ELF-1 (cell line): ENCODE results near the gene PLA2G4F.

Experiments
- DNase-seq: peaks from one replicate; pipeline ENCODE4 v3.0.0-alpha.2; 2016; ENCODE audit warnings: low read depth, low spot score

The PLA2G4F gene

DNA sequence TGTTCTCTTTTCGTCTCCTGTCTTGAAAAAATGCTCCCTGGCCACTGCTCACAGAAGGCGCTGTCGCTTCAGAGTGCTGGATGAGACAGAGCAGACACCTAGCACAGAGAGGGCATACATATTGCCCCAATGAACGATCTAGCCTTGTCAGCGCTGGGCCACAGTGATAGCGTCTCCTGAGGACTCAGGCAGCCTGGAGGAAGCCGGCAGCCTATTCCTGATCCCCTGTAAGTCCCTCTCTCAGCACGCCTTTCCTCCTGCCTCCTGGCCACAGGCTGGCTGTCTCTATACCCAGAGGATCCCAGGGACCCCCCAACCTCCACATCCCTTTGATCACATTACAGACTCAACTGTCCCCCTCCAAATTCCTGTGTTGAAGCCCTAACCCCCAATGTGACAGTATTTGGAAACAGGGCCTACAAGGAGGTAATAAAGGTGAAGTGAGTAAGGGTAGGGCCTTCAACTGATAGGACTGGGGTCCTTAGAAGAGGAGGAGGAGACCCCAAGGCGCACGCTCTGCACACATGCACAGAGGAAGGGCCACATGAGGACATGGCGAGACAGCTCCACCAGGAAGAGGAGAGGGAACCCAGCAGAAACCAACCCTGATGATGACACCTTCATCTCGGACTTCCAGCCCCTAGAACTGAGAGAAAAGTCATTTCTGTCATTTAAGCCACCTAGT, 7.5 kb downstream of the PLA2G4F start:
- no peak for DNase-seq

DNA sequence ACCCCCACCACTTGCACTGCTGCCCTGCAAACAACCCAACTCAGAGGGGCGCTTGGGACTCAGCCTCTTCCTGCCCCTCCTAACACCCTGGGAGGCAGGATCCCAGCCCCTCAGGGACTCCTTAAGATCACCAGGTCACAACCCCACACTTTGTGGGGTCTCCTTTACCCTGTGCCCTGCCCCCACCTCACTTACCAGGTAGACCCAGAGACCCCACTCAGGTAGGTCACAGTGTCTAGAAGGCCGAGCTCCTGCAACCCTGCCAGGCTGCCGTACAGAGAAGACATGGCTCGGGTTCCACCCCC, 9.1 kb downstream of the PLA2G4F start:
- no peak for DNase-seq

DNA sequence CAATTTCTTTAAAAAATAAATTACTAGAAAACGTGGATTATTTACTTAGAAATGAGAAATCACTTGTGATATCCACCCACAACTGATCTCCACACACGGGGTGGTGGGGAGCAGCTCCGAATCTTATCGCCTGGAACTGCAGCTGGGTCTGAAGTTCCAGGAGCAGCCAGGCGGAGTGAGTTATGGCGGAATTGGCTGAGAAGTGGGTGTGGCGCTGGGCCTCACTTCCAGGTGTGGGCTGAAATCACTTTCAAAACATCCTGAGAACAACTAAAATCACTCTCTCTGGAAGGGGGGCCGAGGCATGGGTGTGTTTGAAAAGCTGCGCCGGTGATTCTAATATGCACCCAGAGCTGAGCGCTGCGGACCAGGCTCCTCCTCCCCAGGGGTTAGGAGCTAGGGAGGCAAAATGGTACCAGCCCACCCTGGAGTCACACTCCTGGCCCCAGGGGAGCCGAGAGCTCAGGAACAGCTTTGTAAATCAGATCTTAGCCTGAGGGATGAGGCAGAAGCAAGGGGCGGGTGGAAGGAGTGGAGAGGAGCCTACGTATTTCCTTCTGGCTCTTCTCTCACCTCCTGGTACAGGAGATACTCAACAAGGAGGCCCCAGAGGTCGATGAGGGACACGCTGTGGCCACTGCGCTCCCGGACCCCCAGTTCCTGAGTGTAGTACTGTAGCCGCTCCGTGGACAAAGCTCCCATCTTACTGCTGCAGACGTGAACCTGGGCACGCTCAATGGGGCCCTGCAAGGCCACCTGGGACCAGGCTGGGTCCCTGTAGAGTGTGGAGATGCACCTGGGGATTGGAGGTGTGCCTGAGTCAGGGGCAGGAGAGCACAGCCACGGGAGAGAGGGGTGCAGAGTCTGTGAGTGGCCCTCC, 9.6 kb downstream of the PLA2G4F start:
- peak; percentile 35 for DNase-seq

DNA sequence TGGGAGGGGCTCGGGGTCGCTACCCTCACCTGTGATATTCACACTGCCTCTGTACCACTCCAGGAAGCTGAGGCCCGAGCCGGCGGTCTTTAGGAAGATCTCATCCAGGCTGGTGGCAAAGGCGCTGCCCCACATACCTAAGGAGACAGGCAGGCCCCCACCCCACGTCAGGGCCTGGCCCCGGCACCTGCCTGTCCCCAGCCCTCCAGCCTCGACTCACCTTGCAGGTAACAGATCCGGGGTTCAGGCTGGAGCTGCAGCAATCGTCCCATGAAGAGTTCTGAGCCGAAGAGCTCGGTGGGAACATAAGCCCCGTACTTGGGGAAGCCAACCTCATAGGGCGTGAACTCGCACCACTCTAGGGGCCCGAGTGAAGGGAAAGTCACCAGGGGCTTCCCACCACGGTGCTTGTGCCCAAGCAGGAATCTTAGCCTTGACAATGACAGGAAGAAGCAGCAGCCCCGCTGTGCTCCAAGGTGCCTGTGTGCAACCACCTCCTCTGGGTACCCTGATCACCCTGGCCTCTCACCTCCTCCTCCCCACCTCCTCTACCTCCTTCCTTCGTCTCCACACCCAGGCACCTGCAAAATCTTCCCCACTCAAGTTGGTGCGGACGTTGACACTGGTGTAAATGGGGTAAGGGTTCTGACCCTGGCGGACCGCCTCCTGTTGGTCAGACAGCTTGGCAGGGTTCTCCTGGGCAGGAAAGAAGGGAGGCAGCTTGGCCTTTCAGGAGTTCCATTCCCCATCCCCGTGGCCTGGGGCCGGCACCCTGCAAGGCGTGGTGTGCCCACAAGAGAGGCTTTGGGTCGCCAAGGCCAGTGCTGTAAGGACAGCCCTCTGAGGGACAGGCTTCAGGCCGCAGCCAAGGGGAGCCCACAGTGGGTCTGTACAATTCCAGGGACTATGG, 10.6 kb downstream of the PLA2G4F start:
- no peak for DNase-seq

DNA sequence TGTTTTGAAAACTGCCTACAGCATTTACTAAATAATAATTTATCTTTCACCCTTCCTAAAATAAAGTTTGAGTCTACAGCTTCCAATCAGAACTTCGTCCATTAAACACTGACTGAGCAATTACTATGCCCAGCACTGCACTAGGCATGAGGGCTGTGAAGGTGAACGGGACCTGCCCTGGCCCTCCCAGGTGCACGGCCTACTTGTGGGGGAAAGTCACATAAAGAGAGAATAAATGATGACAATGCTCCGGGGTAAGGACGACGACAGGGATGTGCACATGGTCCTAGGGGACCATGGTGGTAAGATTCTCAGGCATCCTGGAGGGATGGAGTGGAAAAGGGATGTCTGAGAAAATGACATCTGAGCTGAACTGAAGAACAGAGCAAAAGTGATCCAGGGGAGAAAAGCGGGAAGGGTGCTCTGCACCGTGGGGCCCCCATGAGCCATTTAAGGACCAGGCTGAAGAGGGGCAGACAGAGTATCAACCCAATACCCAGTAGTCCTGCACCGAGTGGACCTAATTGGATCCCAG, 11.5 kb downstream of the PLA2G4F start:
- DNase-seq, result no peak

- DNase-seq, result no peak
These were observed 12.4 kb downstream of the PLA2G4F start for GRCh38 chr15:42143866-42144625.

DNA sequence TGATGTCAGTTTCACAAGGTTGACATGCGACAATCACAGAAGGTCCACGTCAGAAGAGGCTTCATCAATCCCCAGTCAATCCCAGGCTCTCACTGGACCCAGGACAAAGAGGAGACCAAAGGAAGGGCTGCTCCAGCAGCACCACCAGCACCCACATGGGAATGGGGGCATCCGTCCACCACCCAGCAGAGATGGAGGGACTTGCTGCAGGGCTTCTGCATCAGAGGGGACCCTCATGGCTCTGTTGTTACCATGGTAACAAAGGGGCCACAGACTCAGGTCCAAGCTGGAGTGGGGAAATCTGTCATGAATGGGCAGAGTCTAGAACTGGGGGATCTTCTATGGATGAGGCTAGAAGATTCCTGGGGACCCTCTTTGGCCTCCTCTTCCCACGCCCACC, 13.1 kb downstream of the PLA2G4F start:
- no peak for DNase-seq

DNA sequence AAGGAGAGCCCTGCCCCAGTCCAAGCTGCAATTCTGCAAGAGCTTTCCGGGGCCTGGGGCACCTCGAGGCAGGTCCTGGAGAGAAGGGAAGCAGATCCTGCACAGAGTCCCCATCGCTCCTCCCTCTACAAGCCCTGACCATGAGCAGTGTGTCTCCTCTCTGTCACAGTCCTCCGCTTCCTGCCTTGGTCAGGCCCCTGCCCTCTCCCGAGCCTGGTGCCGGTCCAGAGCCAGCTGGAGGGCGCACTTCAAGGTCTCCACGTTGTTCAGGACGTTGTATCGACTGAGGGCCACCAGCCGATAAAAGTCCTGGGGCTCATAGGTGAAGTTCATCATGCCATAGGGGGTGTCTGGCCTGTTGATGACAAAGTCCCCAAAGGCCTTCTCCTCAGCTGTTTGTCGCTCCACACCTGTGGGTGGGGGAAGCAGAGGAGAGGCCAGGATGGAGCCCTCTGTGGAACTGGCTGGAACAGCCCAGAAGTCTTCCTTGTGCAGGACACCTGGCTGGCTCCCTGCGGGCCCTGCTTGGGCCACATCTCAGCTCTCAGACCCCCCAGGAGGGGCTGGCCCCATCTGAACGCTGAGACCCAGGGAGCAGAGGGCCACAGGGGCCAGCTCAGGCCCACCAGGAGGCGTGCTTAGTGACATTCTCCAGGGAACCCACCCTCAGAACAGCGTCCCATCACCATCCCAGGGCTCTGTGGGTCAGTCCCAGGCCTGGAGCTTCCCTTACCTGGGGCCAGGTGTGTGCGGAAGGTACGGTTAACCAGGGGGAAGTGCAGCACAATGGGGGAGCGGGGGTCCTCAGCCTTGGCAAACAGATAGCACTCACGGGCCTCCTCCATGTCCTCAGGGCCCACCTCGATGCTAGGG, 14.4 kb downstream of the PLA2G4F start:
- no peak for DNase-seq

- DNase-seq, result no peak
These were observed 15.2 kb downstream of the PLA2G4F start for GRCh38 chr15:42141246-42141645.

GRCh38 chr15:42140383-42141070, 15.9 kb downstream of the PLA2G4F start:
- DNase-seq, result no peak

GRCh38 chr15:42139596-42139995, 16.8 kb downstream of the PLA2G4F start:
- DNase-seq, result no peak

DNA sequence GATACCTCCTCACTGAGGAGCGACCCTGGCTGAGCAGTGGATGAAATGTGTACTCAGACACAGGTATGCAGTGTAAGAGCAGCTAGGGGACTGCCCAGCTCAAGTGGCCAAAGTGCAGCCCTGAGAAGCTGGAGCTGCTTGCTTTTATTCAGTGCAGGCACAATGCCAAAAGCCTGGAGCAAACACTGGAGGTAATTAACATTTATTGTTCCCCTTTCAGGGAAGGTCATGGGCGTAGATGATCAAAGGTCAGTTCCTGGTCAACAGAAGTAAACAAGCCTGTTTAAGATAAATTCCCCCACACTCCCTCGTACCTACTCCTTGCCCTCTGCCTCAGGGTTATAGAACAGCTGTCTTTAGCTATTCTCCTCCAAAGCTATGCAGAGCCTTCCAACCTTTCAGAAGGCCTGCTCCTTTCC, 17.5 kb downstream of the PLA2G4F start:
- DNase-seq, result peak; percentile 40

DNA sequence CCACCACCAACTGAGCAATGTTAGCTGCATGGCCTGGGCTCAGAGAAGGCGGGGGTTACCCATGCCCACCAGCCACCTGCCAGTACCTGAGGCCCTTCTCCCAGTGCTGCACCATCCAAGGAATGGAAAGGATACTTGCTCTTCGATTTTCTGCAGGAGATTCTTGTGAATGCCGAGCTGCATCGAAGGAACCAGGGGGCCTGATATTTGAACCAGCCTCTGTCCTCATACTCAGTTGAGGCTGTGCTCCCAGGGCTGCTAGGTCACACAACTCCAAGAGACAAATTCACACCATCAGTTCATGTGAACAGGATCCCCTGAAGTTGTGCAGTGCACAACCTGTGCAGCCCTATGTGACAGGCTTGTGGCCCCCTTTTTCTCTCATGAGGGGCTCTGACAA, 18.0 kb downstream of the PLA2G4F start:
- no peak for DNase-seq

GRCh38 chr15:42137461-42138261, 18.8 kb downstream of the PLA2G4F start:
- DNase-seq, result peak; percentile 42

- no peak for DNase-seq
These were observed 19.9 kb downstream of the PLA2G4F start for GRCh38 chr15:42136513-42136912.

GRCh38 chr15:42135351-42135750, 21.1 kb downstream of the PLA2G4F start:
- DNase-seq, result no peak

DNA sequence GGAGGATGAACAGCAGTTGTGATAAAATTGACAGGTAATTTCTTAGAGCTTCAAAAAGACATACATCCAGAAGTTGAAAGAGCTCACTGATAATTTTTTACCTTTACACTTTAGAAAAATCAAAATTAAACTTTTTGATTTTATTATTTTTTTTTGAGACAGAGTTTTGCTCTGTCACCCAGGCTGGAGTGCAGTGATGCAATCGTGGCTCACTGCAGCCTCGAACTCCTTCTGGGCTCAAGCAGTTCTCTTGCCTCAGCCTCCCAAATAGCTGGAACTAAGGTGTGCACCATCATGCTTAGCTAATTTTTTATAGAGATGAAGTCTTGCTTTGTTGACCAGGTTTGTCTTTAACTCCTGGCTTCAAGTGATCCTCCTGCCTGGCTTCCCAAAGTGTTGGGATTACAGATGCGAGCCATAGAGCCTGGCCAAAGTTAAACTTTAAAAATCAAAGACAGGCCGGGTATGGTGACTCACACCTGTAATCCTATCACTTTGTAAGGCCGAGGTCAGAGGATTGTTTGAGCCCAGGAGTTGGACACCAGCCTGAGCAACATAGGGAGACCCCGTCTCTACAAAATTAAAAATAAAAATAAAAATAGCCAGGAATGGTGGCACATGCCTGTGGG, 21.7 kb downstream of the PLA2G4F start:
- DNase-seq, result no peak

DNA sequence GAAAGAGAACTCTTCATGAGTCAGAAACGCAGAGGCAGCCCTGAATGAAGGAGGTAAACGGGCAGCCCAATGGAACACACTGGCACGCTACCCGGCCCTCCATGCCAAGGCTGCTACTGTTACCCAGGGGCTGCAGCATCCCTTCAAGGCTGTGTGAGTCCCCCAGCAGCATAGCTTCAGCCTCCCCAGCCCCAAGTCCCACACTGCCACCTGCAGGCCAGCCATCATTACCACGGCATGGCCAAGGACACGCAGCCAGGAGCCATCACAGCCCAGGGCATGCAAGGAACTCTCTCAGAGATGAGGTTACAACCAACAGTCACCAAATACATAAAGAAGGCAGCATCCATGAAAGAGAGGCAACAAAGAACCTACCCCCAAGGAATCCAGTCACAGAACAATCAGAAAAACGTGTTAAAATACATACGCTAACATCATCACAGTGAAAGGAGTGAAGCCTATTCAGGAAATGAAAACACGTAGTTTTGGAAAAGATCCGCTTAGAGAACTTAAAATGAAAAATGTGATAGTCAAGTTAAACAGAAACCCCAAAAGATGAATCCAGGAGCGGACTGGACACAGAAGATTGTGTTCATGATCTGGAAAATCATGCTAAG, 22.4 kb downstream of the PLA2G4F start:
- peak; percentile 86 for DNase-seq
